Measurements from ENCODE around the gene MAP3K2. TPM values are rescaled to one million over a fixed set of nuclear protein-coding genes. Genes with fewer than 3 reads are reported as not detected.

Gene MAP3K2
- total and polyA plus RNA-seq, 10 of the 15 experiments (the other 5 are each of a cell fraction or from before 2014, with no cell fraction given) = 2.7 to 39.6 (median 16.1) TPM

- Histone ChIP-seq H2AFZ (ENCODE audit: control insufficient read depth, low read depth, low read length) (no peak overlapping the region), H3K4me1 (ENCODE audit: control insufficient read depth, insufficient read depth, low read length) (peaks cover 22% of the 10 kb centered on the region), H3K27ac (ENCODE audit: control insufficient read depth, insufficient read depth) (no peak overlapping the region), H3K27me3 (replicated peaks in 1 of 2; ENCODE audit: control insufficient read depth in 2 of 2, insufficient read depth in 2 of 2, low read length in 1 of 2) (no peaks in the 10 kb centered on the region), H3K4me3 (no peak overlapping the region), H4K20me1 (ENCODE audit: control insufficient read depth, insufficient read depth) (no peaks in the 10 kb centered on the region), H3K4me2 (ENCODE audit: control insufficient read depth, insufficient read depth) (no peak overlapping the region), H3K9ac (ENCODE audit: control insufficient read depth, insufficient read depth, low read length) (no peak overlapping the region), H3K79me2 (ENCODE audit: control insufficient read depth, insufficient read depth, low read length) (no peaks in the 10 kb centered on the region), H3K9me3 (replicated peaks; ENCODE audit: control insufficient read depth, insufficient read depth, low read length) (no peaks in the 10 kb centered on the region), H3K36me3 (ENCODE audit: control insufficient read depth in 2 of 2, insufficient read depth in 2 of 2, low read length in 1 of 2) (no peaks in the 10 kb centered on the region)
- no peak for DNase-seq (ENCODE audit: low read depth, low spot score)
- ChIA-PET CTCF (interaction anchor here (1.0 kb wide), 1 partner anchor 20 kb away, joined by 3 read pairs; no protein-coding TSS in a partner anchor), POLR2A (interaction anchor here (0.6 kb wide), 1 partner anchor 474 kb away, joined by 3 read pairs; no protein-coding TSS in a partner anchor), RAD21 (ENCODE audit: unreplicated experiment) (no interaction called here), SMC1A (ENCODE audit: uncharacterized antibody, unreplicated experiment) (interaction anchor here (1.1 kb wide), 1 partner anchor 14 kb away, joined by 3 read pairs; no protein-coding TSS in a partner anchor)
- BruUV-seq (replicated peaks) = no TSS peak
- no peak for ATAC-seq
- in situ Hi-C loops (cut with MboI) = loop anchor here (25.0 kb wide), 1 partner anchor 732 kb away; the partner anchor contains the start of gene GYPC
- TF ChIP-seq BCLAF1 (IDR thresholded peaks at IDR 0.05) (no peak), NR2F1 (conservative IDR thresholded peaks at IDR 0.05) (no peak), CREM (IDR thresholded peaks at IDR 0.05; ENCODE audit: low read depth) (no peak), SMAD5 (IDR thresholded peaks at IDR 0.05; ENCODE audit: low read depth) (no peak)
- FAIRE-seq = no peak
- intact Hi-C loops (cut with micrococcal nuclease; ENCODE audit: unreplicated experiment) = no loop called here
- WGBS (ENCODE audit: insufficient coverage, insufficient replicate concordance, low lambda C conversion rate, missing lambda C conversion rate) = 73% methylated on average over 3 of the region's 3 CpGs
These were observed 6.7 kb upstream of the MAP3K2 start for GRCh38 chr2:127394492-127394891.
